OCI-LY7 (cell line): Measurements from ENCODE around the gene RAB3GAP2.

Experiments used
- EZH2phosphoT487 ChIP-seq: fragments of 200-600 bp; sonication (generic); IDR thresholded peaks from 2 replicates; pipeline ENCODE4 v1.6.1; 2018; ENCODE audit warnings: low read depth, borderline replicate concordance, mild to moderate bottlenecking, mixed run types, antibody characterized with exemption, low read length, moderate library complexity, mixed read lengths
- TF ChIP-seq, protein P1 (sequence below): fragments of 200-600 bp; sonication (generic); conservative IDR thresholded peaks from 2 replicates; pipeline ENCODE4 v1.5.1; 2014; ENCODE audit warnings: mild to moderate bottlenecking, antibody characterized with exemption, low read length, moderate library complexity, mixed read lengths

DNA sequence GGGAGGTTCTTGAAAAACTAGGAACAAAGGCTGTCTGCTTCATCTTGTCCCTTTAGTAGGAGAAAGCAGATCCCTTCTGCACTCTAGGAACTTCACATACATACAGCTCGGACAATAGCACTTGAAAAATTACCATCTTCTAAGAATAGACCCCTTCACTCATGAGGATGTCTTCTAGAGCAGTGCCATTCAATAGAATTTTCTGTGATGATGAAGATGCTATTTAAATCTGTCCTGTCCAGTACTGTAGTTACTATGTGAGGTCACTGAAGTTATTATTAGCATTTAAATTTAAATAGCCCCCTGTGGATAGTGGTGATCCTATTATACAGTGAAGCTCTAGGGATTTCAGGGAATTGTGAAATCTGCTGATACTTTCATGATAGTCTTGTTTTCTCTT, 46.4 kb upstream of the RAB3GAP2 start:
- TF ChIP-seq, protein P1, sequence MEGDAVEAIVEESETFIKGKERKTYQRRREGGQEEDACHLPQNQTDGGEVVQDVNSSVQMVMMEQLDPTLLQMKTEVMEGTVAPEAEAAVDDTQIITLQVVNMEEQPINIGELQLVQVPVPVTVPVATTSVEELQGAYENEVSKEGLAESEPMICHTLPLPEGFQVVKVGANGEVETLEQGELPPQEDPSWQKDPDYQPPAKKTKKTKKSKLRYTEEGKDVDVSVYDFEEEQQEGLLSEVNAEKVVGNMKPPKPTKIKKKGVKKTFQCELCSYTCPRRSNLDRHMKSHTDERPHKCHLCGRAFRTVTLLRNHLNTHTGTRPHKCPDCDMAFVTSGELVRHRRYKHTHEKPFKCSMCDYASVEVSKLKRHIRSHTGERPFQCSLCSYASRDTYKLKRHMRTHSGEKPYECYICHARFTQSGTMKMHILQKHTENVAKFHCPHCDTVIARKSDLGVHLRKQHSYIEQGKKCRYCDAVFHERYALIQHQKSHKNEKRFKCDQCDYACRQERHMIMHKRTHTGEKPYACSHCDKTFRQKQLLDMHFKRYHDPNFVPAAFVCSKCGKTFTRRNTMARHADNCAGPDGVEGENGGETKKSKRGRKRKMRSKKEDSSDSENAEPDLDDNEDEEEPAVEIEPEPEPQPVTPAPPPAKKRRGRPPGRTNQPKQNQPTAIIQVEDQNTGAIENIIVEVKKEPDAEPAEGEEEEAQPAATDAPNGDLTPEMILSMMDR: no peak
- TF ChIP-seq EZH2phosphoT487: no peak
